NB4 (cell line): Measurements from ENCODE around the gene PTPMT1.

Source experiments
- DNase-seq: peaks from one replicate; pipeline ENCODE4 v3.0.0; 2010; ENCODE audit warnings: low read depth
- H3K4me3 ChIP-seq: one replicate; pipeline ENCODE4 v1.5.1; 2011; ENCODE audit warnings: mild to moderate bottlenecking, low read depth, low read length, moderate library complexity
- MYC ChIP-seq: IDR thresholded peaks from 2 replicates; pipeline ENCODE4 v1.6.1; 2011; ENCODE audit warnings: low read depth, low read length
- POLR2A ChIP-seq: IDR thresholded peaks from 2 replicates; pipeline ENCODE4 v1.6.1; 2011; ENCODE audit warnings: mild to moderate bottlenecking; ENCODE audit not compliant: insufficient read length; ENCODE audit errors: extremely low read depth
- TF ChIP-seq, protein P1 (sequence below): IDR thresholded peaks from 2 replicates; pipeline ENCODE4 v1.6.1; 2011; ENCODE audit warnings: low read depth, low read length
- TF ChIP-seq, protein P2 (sequence below): IDR thresholded peaks from one replicate; pipeline ENCODE4 v1.5.1; 2012; ENCODE audit warnings: low read depth, low read length

The PTPMT1 gene, protein sequence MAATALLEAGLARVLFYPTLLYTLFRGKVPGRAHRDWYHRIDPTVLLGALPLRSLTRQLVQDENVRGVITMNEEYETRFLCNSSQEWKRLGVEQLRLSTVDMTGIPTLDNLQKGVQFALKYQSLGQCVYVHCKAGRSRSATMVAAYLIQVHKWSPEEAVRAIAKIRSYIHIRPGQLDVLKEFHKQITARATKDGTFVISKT

GRCh38 chr11:47565340-47566148 is at the start of gene PTPMT1:
PTPMT1 (plus strand) TSS chr11:47565599; CDS start chr11:47565623, 24 bp downstream.
- TF ChIP-seq, protein P1, sequence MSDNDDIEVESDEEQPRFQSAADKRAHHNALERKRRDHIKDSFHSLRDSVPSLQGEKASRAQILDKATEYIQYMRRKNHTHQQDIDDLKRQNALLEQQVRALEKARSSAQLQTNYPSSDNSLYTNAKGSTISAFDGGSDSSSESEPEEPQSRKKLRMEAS: peak; percentile 72
- TF ChIP-seq POLR2A: peak; percentile 84
- TF ChIP-seq, protein P2, sequence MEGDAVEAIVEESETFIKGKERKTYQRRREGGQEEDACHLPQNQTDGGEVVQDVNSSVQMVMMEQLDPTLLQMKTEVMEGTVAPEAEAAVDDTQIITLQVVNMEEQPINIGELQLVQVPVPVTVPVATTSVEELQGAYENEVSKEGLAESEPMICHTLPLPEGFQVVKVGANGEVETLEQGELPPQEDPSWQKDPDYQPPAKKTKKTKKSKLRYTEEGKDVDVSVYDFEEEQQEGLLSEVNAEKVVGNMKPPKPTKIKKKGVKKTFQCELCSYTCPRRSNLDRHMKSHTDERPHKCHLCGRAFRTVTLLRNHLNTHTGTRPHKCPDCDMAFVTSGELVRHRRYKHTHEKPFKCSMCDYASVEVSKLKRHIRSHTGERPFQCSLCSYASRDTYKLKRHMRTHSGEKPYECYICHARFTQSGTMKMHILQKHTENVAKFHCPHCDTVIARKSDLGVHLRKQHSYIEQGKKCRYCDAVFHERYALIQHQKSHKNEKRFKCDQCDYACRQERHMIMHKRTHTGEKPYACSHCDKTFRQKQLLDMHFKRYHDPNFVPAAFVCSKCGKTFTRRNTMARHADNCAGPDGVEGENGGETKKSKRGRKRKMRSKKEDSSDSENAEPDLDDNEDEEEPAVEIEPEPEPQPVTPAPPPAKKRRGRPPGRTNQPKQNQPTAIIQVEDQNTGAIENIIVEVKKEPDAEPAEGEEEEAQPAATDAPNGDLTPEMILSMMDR: no peak
- peak; percentile 74 for TF ChIP-seq MYC
- H3K4me3 ChIP-seq: peak within 1 kb of the TSS; percentile 88
- DNase-seq: peak; percentile 90

- no peak for DNase-seq
- H3K4me3 ChIP-seq: no peak overlapping the region
- TF ChIP-seq, protein P2: no peak
- TF ChIP-seq, protein P1: no peak
- TF ChIP-seq POLR2A (no peak), MYC (no peak)
Measured at GRCh38 chr11:47516155-47516554, 49.2 kb upstream of the PTPMT1 start.

DNA sequence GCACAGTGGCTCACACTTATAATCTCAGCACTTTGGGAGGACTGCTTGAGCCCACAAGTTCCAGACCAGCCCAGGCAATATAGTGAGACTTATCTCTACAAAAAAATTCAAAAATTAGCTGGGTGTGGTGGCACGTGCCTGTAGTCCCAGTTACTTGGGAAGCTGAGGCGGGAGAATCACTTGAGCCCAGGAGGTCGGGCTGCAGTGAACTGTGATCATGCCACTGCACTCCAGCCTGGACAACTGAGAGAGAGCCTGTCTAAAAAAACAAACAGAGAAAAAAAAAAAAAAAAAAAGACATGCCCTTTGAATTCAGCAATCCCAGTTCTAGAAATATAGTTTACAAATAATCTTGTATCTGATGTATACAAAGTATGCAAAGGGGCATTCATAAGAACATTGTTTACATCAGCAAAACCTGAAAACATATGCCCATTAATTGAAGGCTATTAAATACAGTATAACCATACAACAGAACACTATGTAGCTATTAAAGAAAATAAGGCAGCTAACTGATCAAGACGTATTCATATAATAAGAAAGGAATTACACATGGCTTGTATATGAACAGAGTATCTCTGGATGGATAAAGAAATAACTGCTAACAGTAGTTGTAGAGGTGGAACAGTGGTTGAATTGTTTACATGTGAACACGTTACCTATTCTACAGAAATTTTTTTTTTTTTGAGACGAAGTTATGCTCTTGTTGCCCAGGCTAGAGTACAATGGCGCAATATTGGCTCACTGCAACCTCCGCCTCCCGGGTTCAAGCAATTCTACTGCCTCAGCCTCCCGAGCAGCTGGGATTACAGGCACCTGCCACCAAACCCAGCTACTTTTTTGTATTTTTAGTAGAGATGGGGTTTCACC is 48.2 kb upstream of the PTPMT1 start:
- DNase-seq: no peak
- no peak overlapping the region for H3K4me3 ChIP-seq
- TF ChIP-seq, protein P2: no peak
- TF ChIP-seq, protein P1: no peak
- TF ChIP-seq POLR2A (no peak), MYC (no peak)

DNA sequence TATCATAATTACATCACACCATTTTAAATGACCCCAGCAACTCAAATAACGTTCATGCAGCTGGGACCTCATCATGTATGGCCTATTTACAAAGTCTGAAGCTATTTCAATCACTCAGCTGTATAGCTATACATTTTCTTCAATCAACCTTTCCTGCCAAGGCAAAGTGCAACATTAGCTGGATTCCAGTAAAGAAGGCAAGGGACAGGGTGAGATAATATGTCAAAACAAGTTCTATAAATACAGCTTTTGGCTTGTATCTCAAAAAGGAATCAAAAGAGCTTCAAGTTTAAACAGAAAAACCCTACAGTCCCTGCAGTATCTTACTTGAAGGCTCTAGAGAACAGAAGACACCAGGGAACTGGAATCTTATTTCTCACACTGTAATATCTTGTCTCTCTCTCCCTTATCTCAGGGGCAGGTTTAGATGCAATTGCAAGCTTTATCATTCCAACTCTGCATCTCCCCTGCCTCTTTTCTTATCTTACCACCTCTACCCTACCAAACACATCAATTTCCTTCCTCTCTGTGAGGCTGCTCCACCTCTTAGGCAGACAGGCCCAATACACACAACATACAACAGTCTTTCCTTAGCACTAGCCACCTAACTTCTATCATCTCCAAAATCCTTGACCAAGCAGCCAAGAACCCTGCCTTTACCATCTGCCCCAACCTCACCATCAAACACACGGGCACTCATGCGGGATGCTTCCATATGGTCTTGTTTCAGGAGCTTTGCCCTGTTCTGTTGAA is 47.0 kb upstream of the PTPMT1 start:
- TF ChIP-seq, protein P2: no peak
- TF ChIP-seq MYC: no peak
- no peak for TF ChIP-seq POLR2A
- TF ChIP-seq, protein P1: no peak
- H3K4me3 ChIP-seq: no peak overlapping the region
- DNase-seq: no peak
